ENCODE measurements around the gene ARPC5L.
"Not testable (repeated sequence)": the region's sequence is repeated elsewhere in the genome, so short reads cannot be mapped to it uniquely, and the experiment has no call there.

Gene ARPC5L

DNA sequence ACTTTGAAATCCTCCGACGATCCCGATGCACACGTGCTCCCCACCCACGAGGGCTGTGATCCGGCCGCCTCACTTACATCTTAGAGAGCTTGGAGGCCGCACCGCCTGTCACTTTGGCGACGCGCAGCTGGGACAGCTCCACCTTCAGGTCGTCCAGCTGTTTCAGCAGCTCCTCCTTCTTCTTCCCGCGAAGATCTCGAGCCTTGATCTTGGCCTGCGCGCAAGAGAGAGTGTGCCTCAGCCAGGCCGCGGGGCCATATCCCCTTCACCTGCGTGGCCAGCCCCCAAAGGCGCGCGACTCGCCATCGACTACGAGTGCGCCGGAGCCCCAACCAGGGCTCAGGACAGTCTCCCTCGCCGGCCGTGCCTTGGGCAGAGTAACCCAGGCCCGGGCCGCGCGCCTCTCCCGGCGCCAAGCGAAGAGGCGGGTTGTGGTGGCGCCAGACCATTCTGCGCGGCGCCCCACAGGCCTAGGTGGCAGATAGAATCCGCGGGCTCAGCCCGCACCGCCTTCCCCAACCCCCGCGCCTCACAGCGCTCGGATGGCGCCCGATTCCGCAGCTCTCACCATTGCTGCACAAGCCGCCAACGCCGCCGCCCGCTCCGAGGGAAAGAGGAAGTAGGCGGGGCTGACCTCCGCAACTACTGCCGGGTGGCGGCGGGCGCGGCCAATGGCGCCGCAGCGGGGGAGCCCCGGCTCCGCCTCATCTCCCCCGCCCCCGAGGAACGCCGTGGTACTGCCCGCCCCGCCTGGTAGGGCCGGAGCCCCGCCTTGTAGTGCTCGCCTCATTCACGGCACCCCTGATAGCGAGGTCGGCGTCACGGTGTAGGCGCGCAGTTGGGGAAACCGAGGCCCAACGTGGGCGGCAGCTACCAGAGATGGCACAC lies at the start of gene ARPC5L, which contains the start of gene RPL35:
Gene ARPC5L (plus strand): TSS at position 789 of the 888 bp plus-strand sequence. CDS start 7,161 bp downstream, outside the sequence.
Gene RPL35 (minus strand): TSS at position 616 of the 888 bp plus-strand sequence. CDS start 45 bp downstream, at position 571.
- in situ Hi-C loops (cut with MboI; ENCODE audit: low sequenced_read_pairs), result no loop called here

DNA sequence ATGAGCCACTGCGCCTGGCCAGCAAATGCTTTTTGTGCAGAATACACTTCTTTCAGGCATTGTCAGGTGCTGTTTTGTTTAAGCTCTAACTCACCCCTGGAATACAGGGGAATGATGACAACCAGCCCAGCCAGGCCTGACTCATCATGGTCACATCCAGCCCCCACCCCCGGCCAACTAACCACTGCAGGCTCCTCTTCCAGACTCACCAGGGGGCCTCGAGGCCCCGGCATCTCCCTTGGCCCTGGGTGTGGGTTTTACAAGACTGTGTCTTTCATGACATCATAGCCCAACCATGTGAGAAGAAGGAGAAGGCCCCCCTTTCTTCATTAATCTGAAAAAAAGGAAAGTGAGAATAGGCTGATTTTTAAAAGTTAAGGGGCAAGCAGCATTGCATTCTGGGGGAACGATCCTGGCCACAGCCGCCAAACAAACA lies 49.5 kb upstream of the ARPC5L start:
- in situ Hi-C loops (cut with MboI; ENCODE audit: low sequenced_read_pairs), result no loop called here

DNA sequence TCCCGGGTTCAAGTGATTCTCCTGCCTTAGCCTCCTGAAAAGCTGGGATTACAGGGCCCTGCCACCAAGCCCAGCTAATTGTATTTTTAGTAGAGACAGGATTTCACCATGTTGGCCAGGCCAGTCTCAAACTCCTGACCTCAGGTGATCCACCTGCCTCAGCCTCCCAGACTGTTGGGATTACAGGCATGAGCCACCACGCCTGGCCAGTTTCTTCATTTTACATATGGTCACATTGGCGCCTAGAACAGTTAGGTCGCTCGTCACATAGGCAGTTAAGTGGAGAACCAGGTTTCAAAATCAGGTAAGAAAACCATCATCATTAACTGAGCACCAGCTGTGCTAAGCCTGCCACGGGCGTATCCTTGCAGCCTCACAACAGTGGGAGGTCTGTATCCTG lies 48.9 kb upstream of the ARPC5L start:
- in situ Hi-C loops (cut with MboI; ENCODE audit: low sequenced_read_pairs), result no loop called here

DNA sequence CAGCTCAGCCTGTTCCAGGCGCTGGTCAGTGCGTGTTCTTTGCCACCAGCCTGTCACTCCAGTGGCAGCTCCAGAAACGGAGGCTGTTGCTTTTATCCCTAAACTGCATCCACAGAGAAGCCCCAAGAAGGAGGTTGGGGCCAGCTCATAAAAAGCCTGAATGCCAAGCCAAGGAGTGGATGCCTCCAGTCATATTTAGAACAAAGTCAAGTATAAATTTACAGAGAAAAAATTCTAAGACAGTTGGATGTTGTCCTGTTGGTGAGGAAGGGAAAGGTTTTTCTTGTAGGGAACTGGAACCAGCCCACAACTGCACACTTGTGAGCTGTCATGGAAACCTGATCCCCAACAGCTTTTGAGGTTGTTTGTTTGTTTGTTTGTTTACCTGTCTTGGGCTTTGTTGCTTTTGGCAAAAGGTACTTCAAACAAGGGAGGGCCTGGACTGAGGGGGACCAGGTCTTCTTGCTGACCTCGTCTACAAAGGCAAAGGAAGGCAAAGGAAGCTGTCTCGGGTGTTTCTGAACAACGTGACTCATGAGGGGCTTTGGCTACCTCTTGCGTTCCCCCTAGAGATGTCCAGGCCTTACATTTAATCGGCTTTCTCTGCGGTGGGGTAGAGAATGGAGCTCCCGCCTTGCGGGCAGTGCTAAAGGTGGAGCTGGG lies 48.3 kb upstream of the ARPC5L start:
- in situ Hi-C loops (cut with MboI; ENCODE audit: low sequenced_read_pairs), result no loop called here

DNA sequence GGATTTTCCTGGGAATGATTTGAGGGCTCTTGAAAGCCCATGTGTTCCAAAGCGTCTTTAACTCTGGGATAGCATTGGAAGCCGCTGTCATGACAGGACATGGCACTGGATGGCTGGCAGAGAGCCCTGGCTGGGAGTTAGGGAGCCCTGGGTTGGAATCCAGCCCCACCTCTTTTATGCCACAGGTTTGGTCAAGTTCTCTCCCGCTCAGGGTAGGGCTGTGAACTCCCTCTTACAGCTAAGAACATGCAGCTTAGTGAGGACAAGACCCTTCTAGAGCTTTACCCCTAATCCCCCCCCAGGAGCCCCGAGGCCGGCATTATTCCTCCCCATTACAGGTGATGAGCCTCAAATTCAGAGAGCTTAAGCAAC lies 47.8 kb upstream of the ARPC5L start:
- in situ Hi-C loops (cut with MboI; ENCODE audit: low sequenced_read_pairs), result no loop called here

DNA sequence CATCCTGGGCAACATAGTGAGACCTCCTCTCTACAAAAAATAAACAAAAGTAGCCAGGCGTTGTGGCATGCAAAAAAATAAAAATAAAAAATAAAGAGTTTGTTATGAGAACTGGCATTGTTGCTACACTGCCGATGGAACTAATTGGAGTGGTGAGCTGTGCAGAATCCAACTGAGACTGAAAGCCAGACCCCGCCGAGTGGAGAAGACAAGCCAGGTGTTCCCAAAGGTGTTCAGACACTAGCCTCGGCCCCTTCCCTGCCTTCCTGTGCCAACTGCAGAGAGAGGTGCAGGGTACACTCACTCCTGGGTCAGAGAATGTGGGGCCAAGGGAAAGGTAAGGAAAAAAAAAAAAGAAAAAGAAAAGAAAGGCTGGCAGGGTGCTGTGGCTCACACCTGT lies 46.3 kb upstream of the ARPC5L start:
- in situ Hi-C loops (cut with MboI; ENCODE audit: low sequenced_read_pairs), result no loop called here

DNA sequence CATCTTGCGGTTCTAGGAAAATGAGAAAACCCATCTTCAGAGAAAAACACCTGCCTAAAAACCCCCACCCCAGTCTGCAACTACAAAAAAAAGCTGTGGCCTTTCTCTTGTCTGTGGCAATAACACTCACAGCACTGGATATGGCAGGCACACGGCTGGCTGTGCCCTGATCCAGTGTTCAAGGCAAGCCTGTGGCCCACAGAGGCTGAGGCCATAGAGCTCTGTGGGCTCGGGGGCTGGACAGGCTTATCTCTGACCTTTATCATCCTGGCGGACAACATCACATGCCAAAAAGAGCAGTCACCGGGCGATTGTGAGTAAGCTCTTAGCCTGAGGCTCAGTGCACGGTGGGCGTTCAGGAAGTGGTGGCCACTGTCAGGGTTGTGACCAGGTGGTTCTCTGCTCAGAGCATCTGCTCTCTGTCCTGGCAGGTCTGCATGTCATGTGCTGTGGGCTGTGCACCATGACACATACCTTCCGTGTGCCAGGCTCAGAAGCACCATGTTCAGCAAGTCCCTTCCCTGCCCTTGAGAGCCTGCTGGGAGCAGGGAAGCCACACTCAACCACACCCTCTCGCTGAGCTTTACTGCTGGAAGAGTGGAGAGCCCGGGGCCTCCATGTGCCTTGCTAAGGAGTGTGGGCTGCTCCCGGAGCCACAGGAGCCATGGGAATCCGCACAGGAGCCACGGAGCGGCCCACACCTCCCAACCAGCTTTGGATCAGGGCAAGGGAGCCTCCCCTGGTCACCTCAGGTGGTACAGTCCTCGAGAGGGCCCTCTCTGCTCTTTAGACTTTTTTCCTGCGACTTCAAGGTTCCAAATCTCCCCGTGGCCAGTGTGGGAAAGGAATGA lies 43.3 kb upstream of the ARPC5L start:
- in situ Hi-C loops (cut with MboI; ENCODE audit: low sequenced_read_pairs), result no loop called here

DNA sequence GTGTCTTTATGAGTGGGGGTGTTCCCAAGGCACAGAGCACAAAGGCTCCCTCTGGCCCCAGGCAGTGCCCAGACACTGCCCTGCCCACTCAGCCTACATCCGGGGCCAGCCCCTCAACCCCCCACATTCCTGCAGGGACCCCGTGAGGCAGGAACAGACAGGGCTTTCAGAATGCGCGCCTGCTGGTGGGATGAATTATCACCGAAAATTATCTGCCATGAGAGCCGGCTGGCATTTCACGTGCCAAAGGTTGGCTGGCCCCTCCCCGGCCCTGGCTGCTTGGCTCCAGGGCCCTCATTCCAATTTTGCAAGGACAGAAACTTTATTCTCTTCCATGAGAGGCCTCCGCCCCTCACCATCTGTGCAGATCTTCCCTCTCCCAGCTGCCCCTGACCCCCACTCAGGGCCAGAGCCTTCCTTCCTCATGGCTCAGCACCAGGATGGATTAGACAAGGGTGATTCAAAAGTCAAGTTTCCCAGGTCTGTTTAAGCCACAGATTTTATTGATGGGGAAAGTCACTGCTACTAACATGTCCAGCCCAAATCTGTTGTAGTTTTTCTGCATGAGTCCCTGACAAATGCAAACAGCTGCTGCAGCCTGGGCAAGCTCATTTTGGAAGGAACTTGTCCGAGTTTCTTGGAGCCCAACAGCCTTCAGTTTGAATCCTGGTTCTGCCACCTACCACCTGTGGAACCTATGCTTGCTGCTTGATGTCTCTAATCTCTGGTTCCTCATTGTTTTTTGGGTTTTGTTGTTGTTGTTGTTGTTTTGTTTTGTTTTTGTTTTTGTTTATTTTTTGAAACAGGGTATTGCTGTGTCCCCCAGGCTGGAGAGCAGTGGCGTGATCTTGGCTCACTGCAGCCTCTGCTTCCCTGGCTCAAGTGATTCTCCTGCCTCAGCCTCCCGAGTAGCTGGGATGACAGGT lies 41.0 kb upstream of the ARPC5L start:
- in situ Hi-C loops (cut with MboI; ENCODE audit: low sequenced_read_pairs), result no loop called here

DNA sequence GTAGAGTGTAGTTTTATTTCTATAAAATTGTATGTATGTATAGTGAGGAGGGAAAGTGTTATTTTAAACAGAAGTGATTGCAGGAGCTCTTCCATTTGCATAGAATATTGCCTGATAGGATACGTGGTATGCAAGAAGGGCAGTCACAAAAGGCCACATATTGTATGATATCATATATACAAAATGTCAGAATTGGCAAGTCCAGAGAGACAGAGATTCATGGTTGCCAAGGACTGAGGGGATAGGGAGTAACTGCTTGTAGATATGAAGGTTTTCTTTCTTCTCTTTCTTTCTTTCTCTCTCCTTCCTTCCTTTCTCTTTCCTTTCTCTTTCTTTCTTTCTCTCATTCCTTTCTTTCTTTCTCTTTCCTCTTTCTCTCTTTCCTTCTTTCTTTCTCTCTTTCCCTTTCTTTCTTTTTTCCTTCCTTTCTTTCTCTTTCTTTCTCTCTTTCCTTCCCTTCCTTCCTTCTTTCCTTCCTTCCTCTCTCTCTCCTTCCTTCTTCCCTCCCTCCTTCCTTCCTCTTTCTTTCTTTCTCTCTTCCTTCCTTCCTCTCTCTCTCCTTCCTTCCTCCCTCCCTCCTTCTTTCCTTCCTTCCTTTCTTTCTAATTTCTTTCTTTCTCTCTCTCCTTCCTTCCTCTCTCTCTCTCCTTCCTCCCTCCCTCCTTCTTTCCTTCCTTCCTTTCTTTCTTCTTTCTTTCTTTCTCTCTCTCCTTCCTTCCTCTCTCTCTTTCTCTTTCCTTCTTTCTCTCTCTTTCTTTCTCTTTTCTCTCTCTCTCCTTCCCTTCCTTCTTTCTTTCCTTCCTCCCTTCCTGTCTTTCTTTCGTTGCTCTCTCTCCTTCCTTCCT lies 33.2 kb upstream of the ARPC5L start:
- in situ Hi-C loops (cut with MboI; ENCODE audit: low sequenced_read_pairs), result no loop called here

DNA sequence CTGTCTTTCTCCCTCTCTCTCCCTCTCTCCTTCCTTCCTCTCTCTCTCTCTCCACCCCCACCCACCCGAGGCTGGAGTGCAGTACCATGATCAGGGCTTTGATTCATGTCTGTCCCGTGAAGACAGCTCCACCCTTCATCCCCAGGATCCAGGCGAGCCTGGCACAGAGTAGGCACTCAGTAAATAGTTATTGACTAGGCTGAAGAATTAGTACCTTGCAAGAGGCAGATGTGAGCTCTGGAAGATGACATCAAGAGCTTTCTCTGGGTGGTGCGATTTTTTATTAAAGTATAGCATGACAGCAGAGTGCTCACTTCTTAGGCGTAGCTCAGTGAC lies 32.6 kb upstream of the ARPC5L start:
- in situ Hi-C loops (cut with MboI; ENCODE audit: low sequenced_read_pairs), result no loop called here

DNA sequence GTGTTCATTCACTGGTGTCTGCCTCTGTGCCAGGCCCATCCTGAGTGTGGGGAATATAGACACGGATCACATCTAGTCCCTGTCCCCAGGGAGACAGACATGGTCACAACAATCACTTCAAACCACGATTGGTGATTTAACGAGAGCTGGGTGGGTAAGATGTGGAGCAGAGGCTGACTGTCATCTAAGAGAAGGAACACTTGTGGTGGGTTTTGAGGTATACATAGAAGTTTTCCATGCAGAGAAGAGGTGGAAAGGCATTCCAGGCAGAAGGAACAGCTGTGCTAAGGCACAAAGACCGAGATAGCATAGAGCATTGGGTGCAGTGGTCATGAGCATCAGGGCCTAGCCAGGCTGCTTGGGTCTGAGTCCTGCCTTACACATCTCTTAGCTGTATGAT lies 31.3 kb upstream of the ARPC5L start:
- in situ Hi-C loops (cut with MboI; ENCODE audit: low sequenced_read_pairs), result no loop called here

DNA sequence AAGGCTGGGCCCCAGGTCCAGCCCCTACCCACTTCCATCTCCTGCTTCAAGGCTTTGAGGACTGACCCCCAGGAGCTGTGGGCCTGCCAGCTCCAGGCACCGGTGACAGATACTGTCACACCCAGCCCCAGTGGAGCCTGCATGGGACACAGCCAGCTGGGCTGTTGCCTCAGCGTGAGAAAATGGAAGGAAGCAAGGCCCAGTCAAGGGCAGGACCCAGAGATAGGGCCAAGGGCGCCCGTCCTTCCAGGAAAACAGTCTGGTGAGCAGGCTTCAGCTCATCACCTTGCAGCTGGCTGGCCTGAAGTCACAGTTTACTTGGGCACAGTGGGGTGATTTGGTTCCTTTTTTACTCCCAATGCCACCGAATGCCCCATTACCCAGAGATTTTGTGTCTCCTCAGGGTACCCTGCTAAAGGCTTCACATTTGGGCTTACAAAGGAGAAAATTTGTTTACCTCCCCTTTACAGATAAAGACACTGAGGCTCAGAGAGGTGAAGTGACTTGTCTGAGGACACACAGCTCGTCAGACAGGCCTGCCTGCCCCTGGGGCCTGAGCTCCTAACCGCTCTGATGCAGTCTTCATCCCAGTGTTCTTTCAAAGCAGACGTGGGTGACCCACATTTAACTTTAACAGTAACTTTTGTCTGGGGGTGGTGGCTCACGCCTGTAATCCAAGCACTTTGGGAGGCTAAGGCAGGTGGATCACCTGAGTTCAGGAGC lies 30.1 kb upstream of the ARPC5L start:
- in situ Hi-C loops (cut with MboI; ENCODE audit: low sequenced_read_pairs), result no loop called here

DNA sequence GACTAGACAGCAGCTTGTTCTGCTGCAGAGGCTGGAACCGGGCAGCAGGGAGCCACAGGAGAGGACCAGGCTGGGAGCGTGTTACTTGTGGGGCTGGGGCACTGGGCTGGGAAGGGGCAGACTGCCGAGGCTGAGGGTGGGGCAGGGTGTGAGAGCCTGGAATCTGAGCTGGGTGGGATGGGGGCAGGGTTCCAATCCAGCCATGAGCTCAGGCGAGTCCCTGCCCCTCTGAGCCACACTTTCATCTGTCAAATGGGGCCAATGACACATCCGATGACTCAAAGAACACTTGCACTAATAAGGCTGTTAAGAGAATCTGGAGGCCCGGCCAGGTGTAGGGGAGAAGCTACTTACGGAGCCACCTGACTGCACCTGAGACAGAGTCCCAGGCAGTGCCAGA lies 27.3 kb upstream of the ARPC5L start:
- in situ Hi-C loops (cut with MboI; ENCODE audit: low sequenced_read_pairs), result no loop called here

DNA sequence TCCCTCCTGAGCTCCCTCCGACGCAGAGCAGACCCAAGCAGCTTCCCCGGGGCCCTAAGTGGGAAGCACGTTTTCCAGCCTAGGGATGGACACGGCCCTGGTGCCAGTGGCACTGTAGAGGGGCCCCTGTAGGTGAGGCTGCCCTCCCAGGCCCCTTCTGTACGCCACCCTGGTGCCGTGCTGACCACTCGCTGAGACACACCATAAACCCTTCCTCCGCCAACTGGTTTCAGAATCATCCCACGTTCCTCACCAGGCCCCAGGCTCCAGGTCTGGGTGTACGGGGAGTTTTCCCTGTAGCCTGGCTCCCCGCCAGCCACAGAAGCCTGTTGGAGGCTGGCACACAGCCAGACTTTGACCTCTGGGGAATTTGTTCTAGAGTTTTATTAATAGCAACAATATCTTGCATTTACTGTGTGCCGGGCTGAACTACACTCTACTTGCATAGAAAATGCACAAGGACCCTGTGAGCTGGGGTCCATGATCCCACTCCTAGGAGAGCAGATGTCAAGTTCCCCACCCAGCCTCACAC lies 26.8 kb upstream of the ARPC5L start:
- in situ Hi-C loops (cut with MboI; ENCODE audit: low sequenced_read_pairs), result no loop called here

DNA sequence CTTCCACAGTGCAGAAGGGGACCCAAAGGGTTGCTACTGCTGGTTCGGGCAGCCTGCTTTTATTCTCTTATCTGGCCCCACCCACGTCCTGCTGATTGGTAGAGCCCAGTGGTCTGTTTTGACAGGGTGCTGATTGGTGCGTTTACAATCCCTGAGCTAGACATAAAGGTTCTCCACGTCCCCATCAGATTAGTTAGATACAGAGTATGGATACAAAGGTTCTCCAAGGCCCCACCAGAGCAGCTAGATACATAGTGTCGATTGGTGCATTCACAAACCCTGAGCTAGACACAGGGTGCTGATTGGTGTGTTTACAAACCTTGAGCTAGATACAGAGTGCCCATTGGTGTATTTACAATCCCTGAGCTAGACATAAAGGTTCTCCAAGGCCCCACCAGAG lies 23.8 kb upstream of the ARPC5L start:
- in situ Hi-C loops (cut with MboI; ENCODE audit: low sequenced_read_pairs), result not testable (repeated sequence)

DNA sequence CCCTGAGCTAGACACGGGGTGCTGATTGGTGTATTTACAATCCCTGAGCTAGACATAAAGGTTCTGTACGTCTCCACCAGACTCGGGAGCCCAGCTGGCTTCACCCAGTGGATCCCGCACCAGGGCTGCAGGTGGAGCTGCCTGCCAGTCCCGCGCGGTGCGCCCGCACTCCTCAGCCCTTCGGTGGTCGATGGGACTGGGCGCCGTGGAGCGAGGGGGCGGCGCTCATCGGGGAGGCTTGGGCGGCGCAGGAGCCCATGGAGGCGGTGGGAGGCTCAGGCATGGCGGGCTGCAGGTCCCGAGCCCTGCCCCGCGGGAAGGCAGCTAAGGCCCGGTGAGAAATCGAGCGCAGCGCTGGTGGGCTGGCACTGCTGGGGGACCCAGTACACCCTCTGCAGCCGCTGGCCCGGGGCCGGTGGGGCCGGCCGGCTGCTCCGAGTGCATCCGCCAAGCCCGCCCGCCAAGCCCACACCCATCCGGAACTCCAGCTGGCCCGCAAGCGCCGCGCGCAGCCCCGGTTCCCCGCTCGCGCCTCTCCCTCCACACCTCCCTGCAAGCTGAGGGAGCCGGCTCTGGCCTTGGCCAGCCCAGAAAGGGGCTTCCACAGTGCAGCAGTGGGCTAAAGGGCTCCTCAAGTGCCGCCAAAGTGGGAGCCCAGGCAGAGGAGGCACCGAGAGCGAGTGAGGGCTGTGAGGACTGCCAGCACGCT lies 23.2 kb upstream of the ARPC5L start:
- in situ Hi-C loops (cut with MboI; ENCODE audit: low sequenced_read_pairs), result not testable (repeated sequence)

DNA sequence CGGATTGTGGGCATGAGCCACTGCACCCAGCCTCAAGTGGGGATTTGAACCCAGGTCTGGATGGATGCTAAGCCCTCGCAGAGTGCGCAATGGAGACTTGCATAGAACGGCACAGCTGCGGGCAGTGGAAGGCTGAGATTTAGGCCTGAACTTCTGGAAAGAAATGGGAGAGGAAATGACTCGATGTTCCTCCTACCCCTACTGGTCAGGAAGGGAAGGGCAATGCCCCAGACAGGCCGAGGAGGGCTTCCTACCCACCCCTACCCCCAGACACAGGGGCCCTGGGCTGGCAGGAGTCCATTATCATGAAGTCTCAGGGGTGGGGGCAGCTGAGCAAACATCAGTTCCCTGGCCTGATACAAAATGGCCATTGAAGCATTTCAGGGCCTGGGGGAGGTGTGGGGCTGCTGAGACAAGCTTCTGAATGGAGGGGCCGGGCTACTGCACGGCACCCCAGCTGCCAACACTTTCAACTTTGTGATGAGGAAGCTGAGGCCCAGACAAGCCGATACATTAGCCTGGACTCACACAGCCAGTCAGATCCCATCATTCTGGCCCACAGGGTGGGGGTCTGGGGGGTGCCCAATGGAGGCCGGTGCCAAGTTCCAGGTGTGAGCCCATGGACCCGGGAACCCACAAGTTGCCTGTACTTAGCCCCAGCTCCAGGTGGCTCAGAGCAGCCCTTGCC lies 22.2 kb upstream of the ARPC5L start:
- in situ Hi-C loops (cut with MboI; ENCODE audit: low sequenced_read_pairs), result no loop called here

Measured in HL-60/S4 treated with phorbol 12-myristate 13-acetate at 8.2 ng/mL for 4 days and 3 days (cell line).